Raji (cell line): ENCODE data around the gene VMP1.

Experiments used
- POLR2A ChIP-seq: IDR thresholded peaks from 2 replicates; pipeline ENCODE4 v1.6.1; 2011; ENCODE audit warnings: low read depth, low read length, control low read depth; ENCODE audit not compliant: insufficient read depth

Gene VMP1

GRCh38 chr17:59856859-59857794, 149.7 kb downstream of the VMP1 start:
- no peak for TF ChIP-seq POLR2A

GRCh38 chr17:59858167-59858816, 150.8 kb downstream of the VMP1 start:
- TF ChIP-seq POLR2A, result no peak

GRCh38 chr17:59858932-59859331, 151.5 kb downstream of the VMP1 start:
- TF ChIP-seq POLR2A, result no peak

GRCh38 chr17:59859444-59860025, 152.1 kb downstream of the VMP1 start:
- no peak for TF ChIP-seq POLR2A

GRCh38 chr17:59863616-59864015, 156.2 kb downstream of the VMP1 start:
- no peak for TF ChIP-seq POLR2A

GRCh38 chr17:59869941-59870218, 162.4 kb downstream of the VMP1 start:
- TF ChIP-seq POLR2A, result no peak

GRCh38 chr17:59870482-59870881, 163.0 kb downstream of the VMP1 start:
- no peak for TF ChIP-seq POLR2A

- no peak for TF ChIP-seq POLR2A
Observed at GRCh38 chr17:59872351-59872750, 164.9 kb downstream of the VMP1 start.

- no peak for TF ChIP-seq POLR2A
Observed at GRCh38 chr17:59874376-59874775, 166.9 kb downstream of the VMP1 start.

- no peak for TF ChIP-seq POLR2A
Observed at GRCh38 chr17:59876107-59876506, 168.7 kb downstream of the VMP1 start.

GRCh38 chr17:59877965-59878364, 170.5 kb downstream of the VMP1 start:
- no peak for TF ChIP-seq POLR2A

GRCh38 chr17:59878624-59879023, 171.2 kb downstream of the VMP1 start:
- TF ChIP-seq POLR2A, result no peak

- no peak for TF ChIP-seq POLR2A
Observed at GRCh38 chr17:59884861-59885260, 177.4 kb downstream of the VMP1 start.

- TF ChIP-seq POLR2A, result no peak
Observed at GRCh38 chr17:59888145-59888750, 180.8 kb downstream of the VMP1 start.

- no peak for TF ChIP-seq POLR2A
Observed at GRCh38 chr17:59890720-59891119, 183.3 kb downstream of the VMP1 start.
